Fibroblast of lung (primary cell): ENCODE measurements around the gene BCL11A.
A peak's percentile ranks its signal among the peaks of the same experiment; 100 is the strongest.

Source experiments
- EZH2 ChIP-seq: IDR thresholded peaks from 2 replicates; pipeline ENCODE4 v1.5.1; 2012; ENCODE audit warnings: low read length, control low read depth, mild to moderate bottlenecking; ENCODE audit errors: missing control alignments
- TF ChIP-seq, protein P1 (sequence below), 2 donors: IDR thresholded peaks in 1 of 2; conservative IDR thresholded peaks in 1 of 2; 1 replicate in 1 of 2; 2 replicates in 1 of 2; pipeline ENCODE4 v1.5.1; 2011 to 2012; ENCODE audit warnings: low read length in 2 of 2, control low read depth in 1 of 2, inconsistent platforms in 1 of 2, low read depth in 1 of 2, mild to moderate bottlenecking in 1 of 2

- TF ChIP-seq, protein P1, sequence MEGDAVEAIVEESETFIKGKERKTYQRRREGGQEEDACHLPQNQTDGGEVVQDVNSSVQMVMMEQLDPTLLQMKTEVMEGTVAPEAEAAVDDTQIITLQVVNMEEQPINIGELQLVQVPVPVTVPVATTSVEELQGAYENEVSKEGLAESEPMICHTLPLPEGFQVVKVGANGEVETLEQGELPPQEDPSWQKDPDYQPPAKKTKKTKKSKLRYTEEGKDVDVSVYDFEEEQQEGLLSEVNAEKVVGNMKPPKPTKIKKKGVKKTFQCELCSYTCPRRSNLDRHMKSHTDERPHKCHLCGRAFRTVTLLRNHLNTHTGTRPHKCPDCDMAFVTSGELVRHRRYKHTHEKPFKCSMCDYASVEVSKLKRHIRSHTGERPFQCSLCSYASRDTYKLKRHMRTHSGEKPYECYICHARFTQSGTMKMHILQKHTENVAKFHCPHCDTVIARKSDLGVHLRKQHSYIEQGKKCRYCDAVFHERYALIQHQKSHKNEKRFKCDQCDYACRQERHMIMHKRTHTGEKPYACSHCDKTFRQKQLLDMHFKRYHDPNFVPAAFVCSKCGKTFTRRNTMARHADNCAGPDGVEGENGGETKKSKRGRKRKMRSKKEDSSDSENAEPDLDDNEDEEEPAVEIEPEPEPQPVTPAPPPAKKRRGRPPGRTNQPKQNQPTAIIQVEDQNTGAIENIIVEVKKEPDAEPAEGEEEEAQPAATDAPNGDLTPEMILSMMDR (conservative IDR thresholded peaks at IDR 0.05 in 1 of 2, IDR thresholded peaks at IDR 0.05 in 1 of 2; ENCODE audit: low read depth in 1 of 2, low read length in 2 of 2): no peak
- TF ChIP-seq EZH2: peak; percentile 7
Observed at GRCh38 chr2:60549928-60550177, 3.6 kb downstream of the BCL11A start.
